ENCODE data around the gene FAM83C.
"Not testable (repeated sequence)": the region's sequence is repeated elsewhere in the genome, so short reads cannot be mapped to it uniquely, and the experiment has no call there.

FAM83C gene

GRCh38 chr20:35260426-35260825, 31.8 kb downstream of the FAM83C start:
- no peak for TF ChIP-seq CTCF (IDR thresholded peaks at IDR 0.05; ENCODE audit: insufficient read depth, low read depth, low read length, missing control alignments)
- DNase-seq (ENCODE audit: low read depth) = no peak
- no peak overlapping the region for H3K4me3 ChIP-seq (ENCODE audit: low read depth, low read length)

GRCh38 chr20:35257175-35257909, 34.9 kb downstream of the FAM83C start:
- DNase-seq (ENCODE audit: low read depth) = no peak
- no peak overlapping the region for H3K4me3 ChIP-seq (ENCODE audit: low read depth, low read length)
- TF ChIP-seq CTCF (IDR thresholded peaks at IDR 0.05; ENCODE audit: insufficient read depth, low read depth, low read length, missing control alignments) = no peak

- TF ChIP-seq CTCF (IDR thresholded peaks at IDR 0.05; ENCODE audit: insufficient read depth, low read depth, low read length, missing control alignments) = no peak
- H3K4me3 ChIP-seq (ENCODE audit: low read depth, low read length) = no peak overlapping the region
- DNase-seq (ENCODE audit: low read depth) = no peak
Observed at GRCh38 chr20:35254448-35254999, 37.7 kb downstream of the FAM83C start.

- no peak for DNase-seq (ENCODE audit: low read depth)
- TF ChIP-seq CTCF (IDR thresholded peaks at IDR 0.05; ENCODE audit: insufficient read depth, low read depth, low read length, missing control alignments) = no peak
- H3K4me3 ChIP-seq (ENCODE audit: low read depth, low read length) = no peak overlapping the region
Observed at GRCh38 chr20:35253010-35253409, 39.2 kb downstream of the FAM83C start.

GRCh38 chr20:35252598-35252997, 39.6 kb downstream of the FAM83C start:
- DNase-seq (ENCODE audit: low read depth); H3K4me3 ChIP-seq (ENCODE audit: low read depth, low read length): not testable (repeated sequence)

GRCh38 chr20:35252037-35252461, 40.2 kb downstream of the FAM83C start:
- TF ChIP-seq CTCF (IDR thresholded peaks at IDR 0.05; ENCODE audit: insufficient read depth, low read depth, low read length, missing control alignments) = no peak
- peak; percentile 79 for DNase-seq (ENCODE audit: low read depth)
- no peak overlapping the region for H3K4me3 ChIP-seq (ENCODE audit: low read depth, low read length)

- no peak for DNase-seq (ENCODE audit: low read depth)
- H3K4me3 ChIP-seq (ENCODE audit: low read depth, low read length) = no peak overlapping the region
- no peak for TF ChIP-seq CTCF (IDR thresholded peaks at IDR 0.05; ENCODE audit: insufficient read depth, low read depth, low read length, missing control alignments)
Observed at GRCh38 chr20:35251613-35251940, 40.6 kb downstream of the FAM83C start.
